Caco-2 (cell line): Measurements from ENCODE around the gene COPS3. TPM values are rescaled to one million over a fixed set of nuclear protein-coding genes. Genes with fewer than 3 reads are reported as not detected.

Source experiments
- BruUV-seq: library from RNA; stranded (reverse); fragments of 400-500 nt; replicated peaks from 2 replicates; lab custom pipeline; 2021; lab: Mats Ljungman, UMichigan
- CTCF ChIA-PET: fragments of 300-600 bp; sonication (Branson Sonifier 250); formaldehyde crosslinking; loops from one replicate; lab custom pipeline; 2022; ENCODE audit warnings: antibody characterized with exemption; lab: Charles Lee
- POLR2A ChIA-PET: fragments of 300-600 bp; sonication (Branson Sonifier 250); formaldehyde crosslinking; loops from one replicate; lab custom pipeline; 2022; ENCODE audit warnings: antibody characterized with exemption; lab: Charles Lee
- DNase-seq, 2 experiments: peaks; one replicate each; pipeline versions ENCODE4 v3.0.0 to v3.0.0-alpha.2; 2020 to 2022
- H3K27me3 ChIP-seq: replicated peaks from 2 replicates; pipeline ENCODE4 v1.6.0; 2011; ENCODE audit warnings: low read length; ENCODE audit not compliant: control insufficient read depth, insufficient read depth
- H3K36me3 ChIP-seq: 2 replicates; pipeline ENCODE4 v1.5.1; 2011; ENCODE audit warnings: low read length; ENCODE audit not compliant: control insufficient read depth, insufficient read depth
- H3K4me1 ChIP-seq: fragments of 250-450 bp; sonication (Bioruptor Pico); 2 replicates; pipeline ENCODE4 v1.5.1; 2020; ENCODE audit warnings: mild to moderate bottlenecking
- H3K4me3 ChIP-seq: 2 replicates; pipeline ENCODE4 v1.5.1; 2011; ENCODE audit warnings: low read depth, mild to moderate bottlenecking, control low read depth, low read length
- H3K9me3 ChIP-seq: fragments of 250-450 bp; sonication (Bioruptor Pico); 2 replicates; pipeline ENCODE4 v1.5.1; 2020; ENCODE audit warnings: mild to moderate bottlenecking, moderate library complexity
- H3K27ac Mint-ChIP-seq: one replicate; pipeline ENCODE4 v1.8.0; 2022; ENCODE audit warnings: mixed read lengths; ENCODE audit not compliant: unreplicated experiment
- H3K27me3 Mint-ChIP-seq: one replicate; pipeline ENCODE4 v1.8.0; 2022; ENCODE audit warnings: mixed read lengths; ENCODE audit not compliant: insufficient read depth, unreplicated experiment
- H3K36me3 Mint-ChIP-seq: one replicate; pipeline ENCODE4 v1.8.0; 2022; ENCODE audit warnings: mild to moderate bottlenecking, mixed read lengths; ENCODE audit not compliant: insufficient read depth, unreplicated experiment
- H3K4me1 Mint-ChIP-seq: one replicate; pipeline ENCODE4 v1.8.0; 2022; ENCODE audit warnings: low read depth, mixed read lengths; ENCODE audit not compliant: unreplicated experiment
- H3K4me3 Mint-ChIP-seq: one replicate; pipeline ENCODE4 v1.8.0; 2022; ENCODE audit warnings: mild to moderate bottlenecking, moderate library complexity, mixed read lengths; ENCODE audit not compliant: unreplicated experiment
- H3K9me3 Mint-ChIP-seq: one replicate; pipeline ENCODE4 v1.8.0; 2022; ENCODE audit warnings: mixed read lengths; ENCODE audit not compliant: unreplicated experiment
- CTCF ChIP-seq, 2 experiments: fragments of 200-600 bp in 1 of 2; IDR thresholded peaks; 1 replicate in 1 of 2; 2 replicates in 1 of 2; pipeline versions ENCODE4 v1.5.1 to v1.8.0; 2011 to 2022; ENCODE audit warnings: antibody characterized with exemption in 1 of 2, control low read depth in 1 of 2, inconsistent platforms in 1 of 2, low read depth in 1 of 2, low read length in 1 of 2, mild to moderate bottlenecking in 1 of 2, moderate library complexity in 1 of 2; ENCODE audit not compliant: insufficient read depth in 1 of 2, severe bottlenecking in 1 of 2, unreplicated experiment in 1 of 2
- intact Hi-C: fragments of 100-400 bp; cut with micrococcal nuclease; formaldehyde crosslinking; loops from one replicate; pipeline ENCODE4 v1.10.0; 2022; ENCODE audit not compliant: unreplicated experiment
- total RNA-seq: library from RNA; stranded (reverse); gene quantifications from 2 replicates; pipeline ENCODE4 v1.2.3, GENCODE V29; 2022

COPS3 gene
- total RNA-seq, 1 experiment from 2014 or later: 120 TPM

GRCh38 chr17:17239832-17240231 is 41.2 kb downstream of the COPS3 start:
- H3K36me3 ChIP-seq: no peaks in the 10 kb centered on the region
- no peak for TF ChIP-seq CTCF (IDR thresholded peaks at IDR 0.05; ENCODE audit: insufficient read depth in 1 of 2, low read depth in 1 of 2, low read length in 1 of 2, severe bottlenecking in 1 of 2, unreplicated experiment in 1 of 2)
- ChIA-PET POLR2A (no interaction called here), CTCF (interaction anchor here (0.6 kb wide), 2 partner anchors 175 to 211 kb away, joined by 3 to 10 read pairs; no protein-coding TSS in a partner anchor)
- H3K27me3 ChIP-seq: no peaks in the 10 kb centered on the region
- BruUV-seq: no TSS peak
- H3K4me1 Mint-ChIP-seq: peaks cover 14% of the 10 kb centered on the region
- no peak overlapping the region for H3K27ac Mint-ChIP-seq
- peaks cover 22% of the 10 kb centered on the region for H3K36me3 Mint-ChIP-seq
- no peak overlapping the region for H3K4me3 Mint-ChIP-seq
- intact Hi-C loops: loop anchor here (10.0 kb wide), 1 partner anchor 75 kb away; no protein-coding TSS in a partner anchor
- no peak overlapping the region for H3K4me3 ChIP-seq
- peaks cover 16% of the 10 kb centered on the region; the same call in 1 of the 2 replicates for H3K4me1 ChIP-seq
- no peaks in the 10 kb centered on the region for H3K9me3 Mint-ChIP-seq
- no peaks in the 10 kb centered on the region for H3K9me3 ChIP-seq
- no peak for DNase-seq
- no peaks in the 10 kb centered on the region for H3K27me3 Mint-ChIP-seq

- ChIA-PET POLR2A (interaction anchor here (1.3 kb wide), 1 partner anchor 44 kb away, joined by 9 read pairs; the partner anchor contains the start of gene COPS3), CTCF (interaction anchor here (0.6 kb wide), 1 partner anchor 115 kb away, joined by 4 read pairs; no protein-coding TSS in a partner anchor)
- no peaks in the 10 kb centered on the region for H3K9me3 ChIP-seq
- no peaks in the 10 kb centered on the region for H3K27me3 ChIP-seq
- peaks cover 25% of the 10 kb centered on the region for H3K4me1 ChIP-seq
- H3K36me3 Mint-ChIP-seq: peaks cover 36% of the 10 kb centered on the region
- H3K27ac Mint-ChIP-seq: peak within 1 kb of the TSS; percentile 100
- peak within 1 kb of the TSS; percentile 88 for H3K4me3 Mint-ChIP-seq
- BruUV-seq: no TSS peak
- H3K27me3 Mint-ChIP-seq: no peaks in the 10 kb centered on the region
- no peaks in the 10 kb centered on the region for H3K9me3 Mint-ChIP-seq
- H3K4me3 ChIP-seq: peak within 1 kb of the TSS; percentile 85
- peak; percentile 85 to 89 for DNase-seq
- H3K36me3 ChIP-seq: no peaks in the 10 kb centered on the region
- intact Hi-C loops: loop anchor here (1.0 to 10.0 kb wide), 3 partner anchors 31 to 78 kb away; partner anchors contain the start of genes COPS3 and PLD6
- H3K4me1 Mint-ChIP-seq: peaks cover 19% of the 10 kb centered on the region
- no peak for TF ChIP-seq CTCF (IDR thresholded peaks at IDR 0.05; ENCODE audit: insufficient read depth in 1 of 2, low read depth in 1 of 2, low read length in 1 of 2, severe bottlenecking in 1 of 2, unreplicated experiment in 1 of 2)
Measured at GRCh38 chr17:17237026-17237799, 43.8 kb downstream of the COPS3 start, which contains the start of gene FLCN. Gene FLCN (minus strand): TSS chr17:17237168. CDS start chr17:17228137, 9,031 bp downstream.

- no peaks in the 10 kb centered on the region for H3K27me3 ChIP-seq
- H3K36me3 ChIP-seq: no peaks in the 10 kb centered on the region; the same call in 1 of the 2 replicates
- Mint-ChIP-seq H3K27me3 (no peaks in the 10 kb centered on the region), H3K4me1 (peaks cover 27% of the 10 kb centered on the region), H3K27ac (peak overlapping the region; percentile 100), H3K4me3 (peak overlapping the region; percentile 88), H3K36me3 (peaks cover 43% of the 10 kb centered on the region), H3K9me3 (no peaks in the 10 kb centered on the region)
- ChIA-PET CTCF (interaction anchor here (0.6 kb wide), 1 partner anchor 115 kb away, joined by 4 read pairs; no protein-coding TSS in a partner anchor), POLR2A (interaction anchor here (0.6 to 1.3 kb wide), 2 partner anchors 44 to 947 kb away, joined by 8 to 9 read pairs; partner anchors contain the start of gene COPS3)
- H3K9me3 ChIP-seq: no peaks in the 10 kb centered on the region
- TF ChIP-seq CTCF (IDR thresholded peaks at IDR 0.05; ENCODE audit: insufficient read depth in 1 of 2, low read depth in 1 of 2, low read length in 1 of 2, severe bottlenecking in 1 of 2, unreplicated experiment in 1 of 2): no peak
- intact Hi-C loops: loop anchor here (1.0 to 10.0 kb wide), 3 partner anchors 30 to 78 kb away; partner anchors contain the start of genes COPS3 and PLD6
- peaks cover 32% of the 10 kb centered on the region for H3K4me1 ChIP-seq
- DNase-seq: no peak
- BruUV-seq: TSS peak; percentile 77
- peak overlapping the region; percentile 85 for H3K4me3 ChIP-seq
Measured at GRCh38 chr17:17236295-17237025, 44.6 kb downstream of the COPS3 start.
